Body of pancreas (tissue), 4 donors: ENCODE measurements around the gene RASGRP1. TPM values are rescaled to one million over a fixed set of nuclear protein-coding genes. Genes with fewer than 3 reads are reported as not detected.

Experiments used
- ATAC-seq: fragments of 150-250 bp; one replicate; pipeline ENCODE4 v1.9.1; 2016
- DNase-seq, 4 donors: peaks; one replicate each; pipeline ENCODE4 v3.0.0-alpha.2; 2019
- H3K27ac ChIP-seq, 4 donors: fragments of 200-600 bp; sonication (generic); 1 replicate in 3 of 4; 2 replicates in 1 of 4; pipeline versions ENCODE4 v1.5.1 to v1.6.1; 2016 to 2019; ENCODE audit warnings: mild to moderate bottlenecking in 1 of 4, mixed read lengths in 1 of 4, moderate library complexity in 1 of 4
- H3K27me3 ChIP-seq, 2 donors: fragments of 200-600 bp; sonication (generic); one replicate each; pipeline ENCODE4 v1.6.0; 2016; ENCODE audit warnings: mild to moderate bottlenecking in 1 of 2
- H3K36me3 ChIP-seq, 2 donors: fragments of 200-600 bp; sonication (generic); replicated peaks in 1 of 2; 2 replicates each; pipeline ENCODE4 v1.5.1; 2016; ENCODE audit warnings: low read depth in 2 of 2; ENCODE audit not compliant: insufficient read depth in 1 of 2
- H3K4me1 ChIP-seq: fragments of 200-600 bp; sonication (generic); one replicate; pipeline ENCODE4 v1.6.0; 2016
- H3K4me3 ChIP-seq, 2 donors: fragments of 200-600 bp; sonication (generic); 1 replicate in 1 of 2; 2 replicates in 1 of 2; pipeline ENCODE4 v1.5.1; 2016 to 2019
- H3K9me3 ChIP-seq, 3 donors: fragments of 200-600 bp; sonication (generic); 1 replicate in 2 of 3; 2 replicates in 1 of 3; pipeline ENCODE4 v1.5.1; 2016
- POLR2A ChIP-seq, 3 donors: fragments of 450-650 bp; IDR thresholded peaks; one replicate each; pipeline ENCODE4 v1.6.1; 2016; ENCODE audit warnings: antibody characterized with exemption in 3 of 3, mild to moderate bottlenecking in 2 of 3
- WGBS, 2 donors: methylation state at CpG; one replicate each; pipeline ENCODE4 v1.1.5; 2017; 5-methylcytosine and 5-hydroxymethylcytosine counted together
- intact Hi-C: fragments of 100-400 bp; cut with DNase I; formaldehyde crosslinking; loops from one replicate; pipeline ENCODE4 v1.15.1; 2023
- total RNA-seq, 2 donors: library from RNA; depleted of rRNA; stranded (reverse); fragments of >200 nt; gene quantifications; one replicate each; pipeline ENCODE4 v1.1.0, GENCODE V29; 2016
- TF ChIP-seq, protein P1 (sequence below), 7 experiments: fragments of 450-650 bp in 4 of 7; fragments of 200-600 bp in 3 of 7; sonication (generic) in 3 of 7; IDR thresholded peaks; one replicate each; pipeline ENCODE4 v1.5.1; 2016 to 2019; ENCODE audit warnings: antibody characterized with exemption in 7 of 7

The RASGRP1 gene
- total RNA-seq, 2 donors from 2014 or later: 1.3 to 15.5 TPM

DNA sequence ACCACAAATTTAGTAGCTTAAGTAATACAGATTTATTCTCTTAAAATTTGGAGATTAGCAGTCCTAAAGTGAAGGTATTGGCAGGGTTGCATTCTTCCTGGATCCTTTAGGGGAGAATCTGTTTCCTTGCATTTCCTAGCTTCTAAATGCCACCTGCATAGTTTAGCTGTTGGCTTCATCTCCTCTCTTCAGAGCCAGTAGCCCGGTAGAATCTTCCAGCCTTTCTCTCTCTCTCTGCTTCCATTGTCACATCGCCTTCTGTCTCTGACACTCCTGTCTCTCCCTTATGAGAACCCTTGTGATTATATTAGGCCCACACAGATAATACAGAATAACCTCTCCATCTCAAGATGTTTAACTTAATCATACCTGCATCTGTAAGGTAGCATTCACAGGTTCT is 89.3 kb downstream of the RASGRP1 start:
- intact Hi-C loops: no loop called here
- no peaks in the 10 kb centered on the region for H3K4me1 ChIP-seq
- WGBS, 2 donors: 79 to 88% methylated on average over 2 of the region's 2 CpGs
- TF ChIP-seq POLR2A (IDR thresholded peaks at IDR 0.05): no peak
- TF ChIP-seq, protein P1, sequence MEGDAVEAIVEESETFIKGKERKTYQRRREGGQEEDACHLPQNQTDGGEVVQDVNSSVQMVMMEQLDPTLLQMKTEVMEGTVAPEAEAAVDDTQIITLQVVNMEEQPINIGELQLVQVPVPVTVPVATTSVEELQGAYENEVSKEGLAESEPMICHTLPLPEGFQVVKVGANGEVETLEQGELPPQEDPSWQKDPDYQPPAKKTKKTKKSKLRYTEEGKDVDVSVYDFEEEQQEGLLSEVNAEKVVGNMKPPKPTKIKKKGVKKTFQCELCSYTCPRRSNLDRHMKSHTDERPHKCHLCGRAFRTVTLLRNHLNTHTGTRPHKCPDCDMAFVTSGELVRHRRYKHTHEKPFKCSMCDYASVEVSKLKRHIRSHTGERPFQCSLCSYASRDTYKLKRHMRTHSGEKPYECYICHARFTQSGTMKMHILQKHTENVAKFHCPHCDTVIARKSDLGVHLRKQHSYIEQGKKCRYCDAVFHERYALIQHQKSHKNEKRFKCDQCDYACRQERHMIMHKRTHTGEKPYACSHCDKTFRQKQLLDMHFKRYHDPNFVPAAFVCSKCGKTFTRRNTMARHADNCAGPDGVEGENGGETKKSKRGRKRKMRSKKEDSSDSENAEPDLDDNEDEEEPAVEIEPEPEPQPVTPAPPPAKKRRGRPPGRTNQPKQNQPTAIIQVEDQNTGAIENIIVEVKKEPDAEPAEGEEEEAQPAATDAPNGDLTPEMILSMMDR (IDR thresholded peaks at IDR 0.05): no peak
- no peak overlapping the region for H3K4me3 ChIP-seq
- H3K27me3 ChIP-seq: no peaks in the 10 kb centered on the region
- ATAC-seq (no peak), DNase-seq (no peak)
- H3K36me3 ChIP-seq: peaks cover 0 to 7% of the 10 kb centered on the region in 2 donors
- H3K9me3 ChIP-seq: no peaks in the 10 kb centered on the region
- no peak overlapping the region for H3K27ac ChIP-seq

DNA sequence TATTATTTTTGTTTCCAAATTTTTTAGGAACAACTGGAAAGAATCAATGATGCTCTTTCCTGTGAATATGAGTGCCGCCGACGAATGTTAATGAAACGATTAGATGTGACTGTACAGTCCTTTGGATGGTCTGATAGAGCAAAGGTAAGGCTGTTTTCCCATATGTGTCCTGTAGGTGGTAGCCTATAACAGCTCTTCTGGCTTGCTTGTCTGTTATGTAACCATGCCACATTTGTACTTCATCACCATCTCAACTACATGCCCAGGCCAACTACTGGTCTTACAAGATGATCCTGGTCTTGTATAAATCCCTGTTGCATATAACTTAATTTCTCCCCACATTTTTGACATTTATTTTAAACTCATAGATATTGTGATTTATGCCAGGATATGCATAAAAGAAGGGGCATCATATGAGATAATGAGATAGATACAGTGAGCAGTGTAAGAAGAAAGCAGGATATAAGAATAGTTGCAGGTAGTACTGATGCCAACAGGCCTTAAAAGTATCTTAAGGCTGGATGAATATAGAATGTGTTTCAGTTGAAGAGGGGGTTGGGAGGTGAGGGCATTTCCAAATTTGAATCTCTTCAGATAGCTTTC is 90.4 kb downstream of the RASGRP1 start:
- intact Hi-C loops: no loop called here
- DNase-seq (peak; percentile 14 to 55 (median 30)), ATAC-seq (peak; percentile 89)
- WGBS, 2 donors: 22 to 40% methylated on average over 4 of the region's 4 CpGs
- no peaks in the 10 kb centered on the region for H3K9me3 ChIP-seq
- no peak overlapping the region for H3K4me3 ChIP-seq
- H3K36me3 ChIP-seq: peaks cover 0 to 7% of the 10 kb centered on the region in 2 donors
- no peaks in the 10 kb centered on the region for H3K27me3 ChIP-seq
- no peaks in the 10 kb centered on the region for H3K4me1 ChIP-seq
- no peak overlapping the region for H3K27ac ChIP-seq
- TF ChIP-seq, protein P1 (IDR thresholded peaks at IDR 0.05): peak; percentile 16 to 75 (median 67)
- TF ChIP-seq POLR2A (IDR thresholded peaks at IDR 0.05): no peak

DNA sequence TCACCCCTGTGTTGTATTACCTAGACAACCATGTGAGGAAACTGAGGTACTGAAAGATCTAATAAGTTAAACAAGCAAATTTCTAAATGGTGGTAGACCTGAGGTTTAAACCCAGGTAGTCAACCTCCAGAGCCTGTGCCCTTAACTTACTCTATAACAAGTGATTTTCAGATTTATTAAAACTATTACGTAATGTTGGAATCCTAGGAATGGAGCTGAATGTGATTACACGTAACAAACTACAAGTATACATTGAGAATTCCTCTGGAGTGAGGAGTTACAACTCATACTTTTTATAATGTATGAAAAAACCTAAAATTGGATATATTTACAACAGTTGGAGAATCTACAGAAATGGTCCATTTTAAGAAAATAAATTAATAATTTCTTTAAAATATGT is 92.6 kb downstream of the RASGRP1 start:
- H3K9me3 ChIP-seq: no peaks in the 10 kb centered on the region

DNA sequence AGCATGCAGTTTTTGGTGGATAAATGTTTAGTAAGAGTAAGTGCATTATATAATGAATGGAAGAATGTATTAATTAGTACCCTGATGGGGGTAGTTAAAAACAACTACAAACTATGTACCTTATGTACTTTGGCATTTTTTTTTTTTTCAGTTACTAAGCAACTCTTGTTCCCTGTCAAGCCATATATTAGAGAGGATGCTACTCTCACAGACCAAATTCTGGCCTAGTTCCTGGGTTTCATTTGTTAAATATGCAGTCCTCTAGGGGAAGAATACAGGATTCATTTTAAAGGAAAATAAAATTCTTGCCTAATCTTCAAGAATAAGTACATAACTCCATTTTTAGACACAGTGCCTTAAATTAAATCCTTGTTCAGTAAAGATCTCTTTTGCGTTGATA is 93.8 kb downstream of the RASGRP1 start:
- intact Hi-C loops: no loop called here
- H3K4me3 ChIP-seq: no peak overlapping the region
- TF ChIP-seq POLR2A (IDR thresholded peaks at IDR 0.05): no peak
- TF ChIP-seq, protein P1 (IDR thresholded peaks at IDR 0.05): no peak
- H3K4me1 ChIP-seq: no peaks in the 10 kb centered on the region
- DNase-seq: no peak
- no peaks in the 10 kb centered on the region for H3K27me3 ChIP-seq
- peaks cover 0 to 7% of the 10 kb centered on the region in 2 donors for H3K36me3 ChIP-seq
- no peak for ATAC-seq
- 87 to 97% methylated on average over 1 of the region's 1 CpG for WGBS, 2 donors
- H3K27ac ChIP-seq: no peak overlapping the region
- H3K9me3 ChIP-seq: no peaks in the 10 kb centered on the region

More for the DNA sequence above, 92.6 kb downstream of the RASGRP1 start:
- 89 to 91% methylated on average over 2 of the region's 2 CpGs for WGBS, 2 donors
- Histone ChIP-seq H3K27me3 (no peaks in the 10 kb centered on the region), H3K27ac (no peak overlapping the region), H3K4me1 (no peaks in the 10 kb centered on the region), H3K4me3 (no peak overlapping the region), H3K36me3 (peaks cover 0 to 7% of the 10 kb centered on the region in 2 donors)
- TF ChIP-seq, protein P1 (IDR thresholded peaks at IDR 0.05): no peak
- no peak for TF ChIP-seq POLR2A (IDR thresholded peaks at IDR 0.05)
- intact Hi-C loops: no loop called here
- no peak for ATAC-seq
- no peak for DNase-seq

DNA sequence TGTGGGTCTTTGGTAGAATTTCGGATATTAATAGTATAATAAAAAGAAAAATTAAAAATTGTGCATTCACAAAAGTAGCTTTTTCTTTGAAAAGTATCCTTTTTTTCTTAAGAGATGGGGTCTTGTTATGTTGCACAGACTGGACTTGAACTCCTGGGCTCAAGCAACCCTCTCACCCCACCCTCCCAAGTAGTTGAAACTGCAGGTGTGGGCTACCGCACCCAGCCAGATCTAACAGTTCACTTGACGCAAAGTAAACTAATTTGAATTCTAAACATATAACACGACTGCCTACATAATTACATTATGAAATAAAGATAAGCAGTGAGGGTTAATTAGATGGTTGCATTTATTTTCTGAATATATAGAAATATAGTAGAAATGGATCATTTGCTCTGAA is 99.9 kb downstream of the RASGRP1 start:
- WGBS, 2 donors: 65 to 79% methylated on average over 4 of the region's 4 CpGs
- intact Hi-C loops: no loop called here
- Histone ChIP-seq H3K4me3 (no peak overlapping the region), H3K27me3 (no peaks in the 10 kb centered on the region), H3K36me3 (no peaks in the 10 kb centered on the region), H3K27ac (no peak overlapping the region), H3K4me1 (peaks cover 11% of the 10 kb centered on the region), H3K9me3 (no peaks in the 10 kb centered on the region)
- TF ChIP-seq, protein P1 (IDR thresholded peaks at IDR 0.05): no peak
- no peak for TF ChIP-seq POLR2A (IDR thresholded peaks at IDR 0.05)
- no peak for DNase-seq
- ATAC-seq: no peak
